ENCODE results near the gene ASS1. TPM values are rescaled to one million over a fixed set of nuclear protein-coding genes. Genes with fewer than 3 reads are reported as not detected.
A peak's percentile ranks its signal among the peaks of the same experiment; 100 is the strongest.

ASS1 gene
- total and polyA plus RNA-seq, 2 of the 13 experiments (the other 11 are each of a cell fraction or from before 2014, with no cell fraction given): 77.6 to 122 TPM

- no peak overlapping the region for H3K9ac ChIP-seq (ENCODE audit: insufficient read depth, low read depth, low read length)
- in situ Hi-C loops (cut with HindIII; ENCODE audit: extremely low pct_ligation_motif_present, low pct_unique_long_range_greater_than_20kb) (no loop called here), intact Hi-C loops (cut with micrococcal nuclease; ENCODE audit: unreplicated experiment) (no loop called here)
- no peak overlapping the region for H3K27ac ChIP-seq (ENCODE audit: extremely low read length, insufficient read depth, low read length)
- H3K36me3 ChIP-seq (replicated peaks in 1 of 2; ENCODE audit: control insufficient read depth in 1 of 2, insufficient read depth in 2 of 2, low read length in 2 of 2): no peaks in the 10 kb centered on the region
- H3K27me3 ChIP-seq (ENCODE audit: control insufficient read depth in 1 of 2, insufficient read depth in 2 of 2, low read length in 2 of 2): peaks cover 11 to 51% of the 10 kb centered on the region in 2 experiments; a peak in 4 of 5 replicates
- H3K9me3 ChIP-seq (ENCODE audit: low read length): no peaks in the 10 kb centered on the region
- DNase-seq (ENCODE audit: low spot score) (no peak), FAIRE-seq (no peak), ATAC-seq (no peak)
- no peak overlapping the region; a peak in 1 of 6 replicates for H3K4me3 ChIP-seq (replicated peaks in 1 of 3; ENCODE audit: insufficient read depth in 1 of 3, low read depth in 2 of 3, low read length in 3 of 3)
- TF ChIP-seq CSRNP1 (CRISPR knock-in tag; IDR thresholded peaks at IDR 0.05) (no peak), FOXP1 (IDR thresholded peaks at IDR 0.05) (no peak), FOXP1 (CRISPR knock-in tag; IDR thresholded peaks at IDR 0.05) (no peak), NR2F6 (IDR thresholded peaks at IDR 0.05) (no peak), NR2F6 (CRISPR knock-in tag; IDR thresholded peaks at IDR 0.05) (no peak), MTA1 (CRISPR knock-in tag; IDR thresholded peaks at IDR 0.05; ENCODE audit: borderline replicate concordance) (0 out of 2 replicates have a peak, but pooled peaks have one; percentile 36), ZBTB25 (CRISPR knock-in tag; IDR thresholded peaks at IDR 0.05) (no peak), PAXIP1 (CRISPR knock-in tag; conservative IDR thresholded peaks at IDR 0.05) (no peak), KDM2A (CRISPR knock-in tag; IDR thresholded peaks at IDR 0.05; ENCODE audit: borderline replicate concordance, low read depth) (no peak), ZNF770 (CRISPR knock-in tag; IDR thresholded peaks at IDR 0.05) (peak; percentile 30; the same call in 1 of the 2 replicates)
- BruUV-seq (replicated peaks): no TSS peak
- H3K4me1 ChIP-seq (ENCODE audit: insufficient read depth, low read length): peaks cover 47% of the 10 kb centered on the region
- H4K20me1 ChIP-seq (ENCODE audit: insufficient read depth, low read length): no peaks in the 10 kb centered on the region
- H3K4me2 ChIP-seq (ENCODE audit: low read depth, low read length): peak overlapping the region; percentile 29; the same call in 1 of the 2 replicates
- WGBS (ENCODE audit: low lambda C conversion rate): 3% methylated on average over 5 of the region's 6 CpGs
- POLR2A ChIA-PET: no interaction called here
- H3K79me2 ChIP-seq (ENCODE audit: insufficient read depth, low read length): no peaks in the 10 kb centered on the region
- no peak overlapping the region for H2AFZ ChIP-seq (ENCODE audit: low read length)
- CTCF ChIA-PET (ENCODE audit: low intra/inter-chr PET ratio, low total read pairs): no interaction called here
Measured at GRCh38 chr9:130429831-130430230, 14.9 kb upstream of the ASS1 start.

Data from HepG2 (cell line).